ENCODE measurements around the gene GAS7. TPM values are rescaled to one million over a fixed set of nuclear protein-coding genes. Genes with fewer than 3 reads are reported as not detected.

The GAS7 gene
- total RNA-seq, 6 experiments from 2014 or later: 1.6 to 7.1 (median 2.7) TPM

DNA sequence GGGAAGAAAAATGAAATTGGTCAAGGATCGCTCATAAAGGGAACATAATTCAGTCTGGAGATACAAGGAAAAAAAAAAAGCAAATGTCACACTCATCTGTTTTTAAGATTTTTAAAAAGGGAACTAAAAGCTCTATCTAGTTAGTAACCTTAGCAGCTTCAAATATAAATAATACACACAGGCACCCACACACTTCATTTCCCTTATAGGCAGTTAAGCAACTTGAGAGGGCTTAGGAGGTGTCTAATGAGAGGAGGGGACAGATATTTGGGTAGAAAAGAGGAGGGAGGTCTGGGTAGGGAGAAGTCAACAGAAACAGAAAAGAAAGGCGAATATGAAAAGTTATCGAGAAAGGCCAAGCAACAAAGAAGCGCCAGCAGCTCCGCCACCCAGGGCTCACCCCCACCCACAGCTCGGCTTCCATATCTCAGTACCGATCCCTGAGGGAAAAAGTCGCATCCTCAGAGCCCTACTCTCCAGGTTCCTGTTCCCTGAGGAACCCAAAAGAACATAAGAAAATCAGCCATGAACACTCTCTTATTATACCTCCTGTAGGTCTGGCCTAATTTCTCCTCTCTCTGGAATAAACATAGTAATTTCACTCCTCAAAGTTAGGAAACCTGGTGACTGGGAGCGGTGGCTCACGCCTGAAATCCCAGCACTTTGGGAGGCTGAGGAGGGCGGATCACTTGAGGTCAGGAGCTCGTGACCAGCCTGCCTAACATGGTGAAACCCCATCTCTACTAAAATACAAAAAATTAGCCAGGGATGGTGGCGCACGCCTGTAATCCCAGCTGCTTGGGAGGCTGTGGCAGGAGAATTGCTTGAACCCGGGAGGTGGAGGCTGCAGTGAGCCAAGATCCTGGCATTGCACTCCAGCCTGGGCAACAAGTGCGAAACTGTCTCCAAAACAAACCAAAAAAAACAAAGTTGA is 223.7 kb downstream of the GAS7 start:
- no peak for ATAC-seq
- TF ChIP-seq POLR2A (IDR thresholded peaks at IDR 0.05): no peak
- TF ChIP-seq, protein P1, sequence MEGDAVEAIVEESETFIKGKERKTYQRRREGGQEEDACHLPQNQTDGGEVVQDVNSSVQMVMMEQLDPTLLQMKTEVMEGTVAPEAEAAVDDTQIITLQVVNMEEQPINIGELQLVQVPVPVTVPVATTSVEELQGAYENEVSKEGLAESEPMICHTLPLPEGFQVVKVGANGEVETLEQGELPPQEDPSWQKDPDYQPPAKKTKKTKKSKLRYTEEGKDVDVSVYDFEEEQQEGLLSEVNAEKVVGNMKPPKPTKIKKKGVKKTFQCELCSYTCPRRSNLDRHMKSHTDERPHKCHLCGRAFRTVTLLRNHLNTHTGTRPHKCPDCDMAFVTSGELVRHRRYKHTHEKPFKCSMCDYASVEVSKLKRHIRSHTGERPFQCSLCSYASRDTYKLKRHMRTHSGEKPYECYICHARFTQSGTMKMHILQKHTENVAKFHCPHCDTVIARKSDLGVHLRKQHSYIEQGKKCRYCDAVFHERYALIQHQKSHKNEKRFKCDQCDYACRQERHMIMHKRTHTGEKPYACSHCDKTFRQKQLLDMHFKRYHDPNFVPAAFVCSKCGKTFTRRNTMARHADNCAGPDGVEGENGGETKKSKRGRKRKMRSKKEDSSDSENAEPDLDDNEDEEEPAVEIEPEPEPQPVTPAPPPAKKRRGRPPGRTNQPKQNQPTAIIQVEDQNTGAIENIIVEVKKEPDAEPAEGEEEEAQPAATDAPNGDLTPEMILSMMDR (IDR thresholded peaks at IDR 0.05): no peak
- H3K4me1 ChIP-seq: no peaks in the 10 kb centered on the region
- no peaks in the 10 kb centered on the region for H3K9me3 ChIP-seq
- intact Hi-C loops (cut with DNase I): no loop called here
- no peaks in the 10 kb centered on the region for H3K36me3 ChIP-seq
- no peak for DNase-seq
- no peak overlapping the region for H3K4me3 ChIP-seq
- 60% methylated on average over 16 of the region's 16 CpGs for WGBS (ENCODE audit: insufficient coverage, low coverage, low lambda C conversion rate, missing lambda C conversion rate)
- no peaks in the 10 kb centered on the region for H3K27me3 ChIP-seq
- no peak overlapping the region for H3K27ac ChIP-seq

DNA sequence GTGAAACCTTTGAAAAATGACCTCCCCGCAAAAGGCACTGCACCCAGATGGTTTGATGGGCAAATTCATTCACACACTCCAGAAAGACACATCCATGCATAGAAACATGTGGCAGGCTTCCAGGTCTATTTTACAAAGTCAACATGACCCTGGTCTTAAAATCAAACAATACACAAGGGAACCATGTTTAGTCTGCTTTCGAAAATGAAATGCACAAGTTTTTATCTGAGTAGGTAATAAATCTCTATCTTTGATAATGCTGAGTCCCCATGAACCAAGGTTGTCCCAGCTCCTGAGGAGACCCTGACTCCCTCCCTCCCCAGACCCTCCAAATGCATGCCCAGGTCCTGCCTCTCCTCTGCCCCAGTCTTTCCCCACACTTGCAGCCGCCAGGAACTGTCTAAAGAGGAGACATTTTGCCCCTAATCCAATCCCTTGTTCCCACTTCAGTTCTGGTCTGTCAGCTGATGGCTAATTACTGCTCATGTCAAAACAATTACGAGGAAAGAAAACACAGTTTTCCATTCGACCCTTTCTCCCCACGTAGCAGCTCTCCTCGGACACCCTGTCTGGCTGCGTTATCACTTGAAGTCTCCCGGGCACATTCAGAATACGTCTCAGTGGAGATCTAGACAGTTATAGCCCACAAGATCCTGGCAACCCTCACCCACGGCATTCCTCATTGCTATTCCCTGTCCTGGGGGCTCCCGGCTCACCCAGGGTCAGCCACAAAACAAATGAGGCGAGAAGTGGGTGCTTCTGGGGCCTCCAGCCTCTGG is 224.5 kb downstream of the GAS7 start:
- intact Hi-C loops (cut with DNase I): no loop called here
- Histone ChIP-seq H3K9me3 (no peaks in the 10 kb centered on the region), H3K4me1 (no peaks in the 10 kb centered on the region), H3K36me3 (no peaks in the 10 kb centered on the region), H3K27me3 (no peaks in the 10 kb centered on the region), H3K4me3 (no peak overlapping the region), H3K27ac (no peak overlapping the region)
- DNase-seq (peak in 1 of 3 donors; percentile 14), ATAC-seq (no peak)
- TF ChIP-seq POLR2A (IDR thresholded peaks at IDR 0.05): no peak
- TF ChIP-seq, protein P1 (IDR thresholded peaks at IDR 0.05): no peak
- 38% methylated on average over 12 of the region's 13 CpGs for WGBS (ENCODE audit: insufficient coverage, low coverage, low lambda C conversion rate, missing lambda C conversion rate)

DNA sequence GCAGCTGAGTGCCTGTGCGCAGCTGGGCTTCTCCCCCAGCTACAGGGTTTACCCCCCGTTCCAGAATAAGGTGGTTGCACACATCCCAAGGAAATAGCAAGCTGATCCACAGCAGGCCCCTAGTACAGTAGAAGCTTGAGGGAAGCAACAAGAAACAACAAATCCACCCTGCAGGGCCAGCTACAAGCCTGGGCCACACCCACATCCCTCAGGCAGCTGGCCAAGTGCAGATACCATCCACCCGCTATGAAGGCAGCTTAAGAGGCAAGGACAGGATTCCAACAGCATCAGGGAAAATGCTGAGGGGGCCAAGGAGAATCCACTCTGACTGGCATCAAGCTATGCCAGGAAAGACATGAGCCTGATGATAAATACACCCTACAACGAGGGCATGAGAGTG is 226.4 kb downstream of the GAS7 start:
- WGBS (ENCODE audit: insufficient coverage, low coverage, low lambda C conversion rate, missing lambda C conversion rate): 22% methylated on average over 4 of the region's 4 CpGs
- TF ChIP-seq POLR2A (IDR thresholded peaks at IDR 0.05): no peak
- TF ChIP-seq, protein P1 (IDR thresholded peaks at IDR 0.05): no peak
- no peaks in the 10 kb centered on the region for H3K27me3 ChIP-seq
- H3K36me3 ChIP-seq: no peaks in the 10 kb centered on the region
- no peak overlapping the region for H3K27ac ChIP-seq
- H3K4me1 ChIP-seq: no peaks in the 10 kb centered on the region
- no peak overlapping the region for H3K4me3 ChIP-seq
- DNase-seq (peak in 1 of 3 donors; percentile 34), ATAC-seq (peak in 2 of 4 donors; percentile 16 to 32)
- H3K9me3 ChIP-seq: no peaks in the 10 kb centered on the region
- intact Hi-C loops (cut with DNase I): no loop called here

DNA sequence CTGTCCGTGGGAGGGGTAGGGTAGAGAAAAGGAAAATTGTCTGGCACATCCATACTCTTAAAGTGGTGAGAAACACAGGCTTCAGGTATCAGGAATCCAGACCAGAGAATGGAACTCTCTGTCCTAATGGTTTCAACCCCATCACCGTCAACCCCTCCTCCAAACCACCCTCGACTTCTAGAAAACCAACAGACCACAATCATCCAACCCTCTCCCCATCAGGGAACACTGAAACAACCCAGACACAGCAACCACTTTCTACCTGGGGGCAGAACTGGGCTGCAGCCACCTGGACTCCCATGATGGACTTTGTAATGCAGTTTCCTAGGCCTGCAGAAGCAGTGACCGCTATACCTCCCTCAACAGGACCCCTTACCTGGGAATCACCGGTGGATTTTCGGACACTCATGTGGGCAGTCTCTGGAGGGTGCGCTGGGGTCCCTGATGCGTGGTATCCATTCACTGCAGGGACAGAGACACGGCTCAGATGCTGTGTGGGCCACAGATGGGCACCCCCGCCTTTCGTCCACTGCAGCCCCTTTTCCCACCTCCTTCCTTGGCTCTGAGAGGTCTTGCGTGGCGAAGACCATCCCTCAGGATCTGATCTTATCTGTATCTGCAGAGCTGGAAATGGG is 229.0 kb downstream of the GAS7 start:
- ATAC-seq (no peak), DNase-seq (peak in 1 of 3 donors; percentile 10)
- no peaks in the 10 kb centered on the region for H3K27me3 ChIP-seq
- intact Hi-C loops (cut with DNase I): no loop called here
- TF ChIP-seq, protein P1 (IDR thresholded peaks at IDR 0.05): no peak
- TF ChIP-seq POLR2A (IDR thresholded peaks at IDR 0.05): no peak
- no peaks in the 10 kb centered on the region for H3K4me1 ChIP-seq
- no peaks in the 10 kb centered on the region for H3K36me3 ChIP-seq
- WGBS (ENCODE audit: insufficient coverage, low coverage, low lambda C conversion rate, missing lambda C conversion rate): 72% methylated on average over 12 of the region's 13 CpGs
- no peaks in the 10 kb centered on the region for H3K9me3 ChIP-seq
- no peak overlapping the region for H3K4me3 ChIP-seq
- H3K27ac ChIP-seq: no peak overlapping the region
